HG03575 (cell line): ENCODE data around the gene MYOCD.

ENCODE experiments used
- ATAC-seq: cut with Tn5 transposase; IDR thresholded peaks from one replicate; pipeline ENCODE4 v1.9.1; 2021; ENCODE audit not compliant: unreplicated experiment, insufficient number of reproducible peaks, low FRiP score; ENCODE audit errors: extremely low read depth

Gene MYOCD

GRCh38 chr17:12691173-12691572, 25.5 kb downstream of the MYOCD start:
- ATAC-seq, result no peak

DNA sequence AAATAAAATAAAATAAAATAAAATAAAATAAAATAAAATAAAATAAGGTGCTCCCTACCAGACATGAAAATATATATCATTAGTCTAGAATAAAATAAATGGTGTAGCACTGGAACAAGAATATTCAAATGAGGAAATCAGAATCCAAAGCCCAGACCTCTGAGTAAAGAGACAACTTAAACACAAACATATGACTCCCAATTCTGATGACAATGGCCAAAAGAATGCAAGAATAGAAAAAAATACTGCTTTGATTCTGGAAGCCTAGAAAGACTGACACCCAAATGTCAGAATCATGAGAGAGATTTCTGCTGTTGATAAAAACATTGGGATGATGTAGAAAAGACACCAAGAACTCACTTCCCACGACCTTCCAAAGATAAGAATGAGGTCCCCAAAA, 27.9 kb downstream of the MYOCD start:
- ATAC-seq, result no peak

- ATAC-seq, result no peak
These were observed 40.4 kb downstream of the MYOCD start for GRCh38 chr17:12706070-12706469.

GRCh38 chr17:12709063-12709462, 43.4 kb downstream of the MYOCD start:
- ATAC-seq, result no peak

GRCh38 chr17:12712415-12712814, 46.7 kb downstream of the MYOCD start:
- no peak for ATAC-seq

- no peak for ATAC-seq
These were observed 47.3 kb downstream of the MYOCD start for GRCh38 chr17:12712941-12713340.

DNA sequence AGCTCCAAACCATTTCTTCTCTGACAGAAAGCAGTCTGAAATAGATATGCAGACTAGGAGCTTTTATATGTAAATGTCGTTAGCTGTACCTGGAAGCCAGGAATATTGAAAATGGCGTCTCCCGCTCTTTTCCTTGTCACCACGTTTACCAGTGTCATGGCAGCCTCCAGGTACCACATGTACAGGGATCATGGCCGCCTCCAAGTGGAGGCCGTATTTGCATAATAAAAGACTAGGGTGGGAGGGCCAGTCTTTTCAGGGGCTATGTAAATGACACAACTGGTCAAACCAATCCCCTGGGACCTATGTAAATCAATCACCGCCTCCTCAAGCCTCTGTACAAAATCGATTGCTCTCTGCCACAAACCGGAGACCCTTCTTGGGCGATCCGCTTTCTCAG, 54.3 kb downstream of the MYOCD start:
- ATAC-seq, result no peak

- no peak for ATAC-seq
These were observed 55.9 kb downstream of the MYOCD start for GRCh38 chr17:12721581-12721980.

- no peak for ATAC-seq
These were observed 56.6 kb downstream of the MYOCD start for GRCh38 chr17:12722282-12722681.

GRCh38 chr17:12726131-12726530, 60.4 kb downstream of the MYOCD start:
- ATAC-seq, result no peak

GRCh38 chr17:12727076-12727760, 61.5 kb downstream of the MYOCD start:
- no peak for ATAC-seq

GRCh38 chr17:12727881-12728280, 62.2 kb downstream of the MYOCD start:
- no peak for ATAC-seq

GRCh38 chr17:12729086-12729485, 63.4 kb downstream of the MYOCD start:
- ATAC-seq, result no peak

GRCh38 chr17:12730421-12730820, 64.7 kb downstream of the MYOCD start:
- ATAC-seq, result no peak

DNA sequence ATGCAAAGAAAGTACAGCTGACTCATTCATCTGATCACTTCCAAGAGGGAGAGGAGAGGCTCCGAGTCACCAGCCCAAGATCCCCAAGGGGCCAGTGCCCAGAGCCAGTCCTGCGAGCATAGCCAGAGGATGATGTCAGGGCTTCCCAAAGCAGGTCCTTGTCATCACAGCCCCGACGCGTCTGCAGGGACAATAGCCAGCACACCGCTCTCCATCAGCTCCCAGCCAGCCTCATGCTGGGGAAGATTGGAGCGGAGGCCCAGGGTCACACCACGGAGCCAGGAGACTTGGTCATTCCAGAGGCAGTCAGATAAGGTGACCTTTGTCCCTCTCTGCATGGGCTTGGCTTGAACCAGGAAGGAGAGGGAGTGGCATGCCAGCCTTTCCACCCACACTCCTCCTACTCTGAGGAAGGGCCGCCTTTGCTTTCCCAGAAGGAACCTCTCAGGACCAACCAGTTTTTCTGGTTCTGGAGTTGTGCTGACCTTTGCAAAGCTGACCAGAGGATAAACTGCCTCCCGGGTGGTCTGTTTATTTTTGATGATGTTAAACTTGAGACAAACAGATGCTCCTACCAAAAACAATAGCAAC, 65.3 kb downstream of the MYOCD start:
- no peak for ATAC-seq

GRCh38 chr17:12731839-12732238, 66.1 kb downstream of the MYOCD start:
- ATAC-seq, result no peak

- no peak for ATAC-seq
These were observed 66.7 kb downstream of the MYOCD start for GRCh38 chr17:12732366-12732765.

GRCh38 chr17:12734926-12735325, 69.2 kb downstream of the MYOCD start:
- no peak for ATAC-seq

DNA sequence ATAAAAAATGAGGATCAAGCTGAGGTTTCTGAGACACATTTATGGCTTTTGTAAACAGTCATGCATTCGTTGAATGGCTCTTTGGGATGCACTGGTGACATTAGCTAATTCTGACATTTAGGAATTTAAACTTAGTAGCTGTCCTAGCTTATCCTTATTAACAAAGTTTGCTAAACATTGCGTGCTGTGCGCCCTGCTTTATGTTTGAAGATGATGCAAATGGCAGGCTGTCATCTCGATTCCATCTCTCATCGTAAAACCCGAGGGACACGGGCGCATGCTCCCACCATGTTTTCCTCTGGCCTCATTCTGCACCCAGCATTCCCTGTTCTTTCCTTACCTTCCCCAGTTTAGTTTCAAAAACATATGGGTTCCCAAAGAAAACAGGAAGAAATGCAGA, 69.8 kb downstream of the MYOCD start:
- ATAC-seq, result no peak

- ATAC-seq, result no peak
These were observed 70.8 kb downstream of the MYOCD start for GRCh38 chr17:12736526-12736925.
